HT-29 (cell line): ENCODE measurements around the gene AP1G2. TPM values are rescaled to one million over a fixed set of nuclear protein-coding genes. Genes with fewer than 3 reads are reported as not detected.

Experiments
- DNase-seq: peaks from one replicate; pipeline ENCODE4 v3.0.0-alpha.2; 2015; ENCODE audit warnings: low spot score
- total RNA-seq: library from RNA; depleted of rRNA; stranded (reverse); fragments of >200 nt; shearing (Covaris generic); gene quantifications from 2 replicates; pipeline ENCODE4 v1.2.3, GENCODE V29; 2014

AP1G2 gene
- total RNA-seq, 1 experiment from 2014 or later, result 77.9 TPM

DNA sequence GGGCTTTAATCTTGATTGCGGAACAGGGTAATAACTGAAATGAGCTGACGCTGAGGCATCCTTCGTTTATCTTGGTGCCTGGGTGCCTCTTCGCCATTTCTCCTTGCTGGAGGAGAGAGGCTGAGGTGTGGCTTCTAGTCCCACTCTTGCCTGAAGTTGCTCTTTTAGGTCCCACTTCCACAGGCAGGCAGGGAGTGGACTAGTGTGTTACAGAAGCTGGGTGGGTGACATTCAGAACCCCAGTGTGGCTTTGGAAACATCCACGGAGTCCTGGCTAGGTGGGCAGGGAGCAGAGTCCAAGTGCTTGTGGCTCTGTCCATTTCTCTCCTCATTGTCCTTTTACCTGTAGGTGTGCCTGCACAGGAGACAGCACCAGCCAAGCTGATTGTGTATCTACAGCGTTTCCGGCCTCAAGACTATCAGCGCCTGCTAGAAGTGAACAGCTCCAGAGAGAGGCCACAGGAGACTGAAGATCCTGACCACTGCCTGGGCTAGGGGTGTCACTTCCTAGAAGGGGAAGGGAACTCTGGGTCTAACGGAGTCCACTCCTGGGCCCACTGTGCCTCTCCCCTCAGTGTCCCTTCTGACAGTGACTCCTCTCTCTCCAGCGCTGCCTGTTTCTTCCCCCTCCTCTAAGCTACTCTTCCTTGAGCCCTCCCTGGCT is 9.1 kb downstream of the AP1G2 start:
- no peak for DNase-seq

DNA sequence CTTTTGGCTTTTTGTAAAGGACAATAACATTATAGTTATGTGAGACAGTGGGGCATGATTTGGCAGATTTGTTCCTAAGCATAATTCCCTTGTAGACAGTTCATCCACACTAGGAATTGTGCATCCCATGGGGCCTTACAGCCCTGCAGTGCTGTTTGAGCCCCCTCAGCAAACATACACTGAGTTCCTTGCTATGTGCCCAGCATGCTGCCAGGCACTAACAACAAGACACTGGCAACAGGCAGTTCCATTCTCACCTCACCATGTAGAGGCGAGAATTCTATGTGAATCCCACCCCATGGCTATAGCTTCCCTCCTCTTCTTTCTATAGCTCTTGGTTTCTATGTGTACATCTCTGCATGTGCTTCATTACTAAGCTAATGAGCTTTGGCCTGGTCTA is 9.6 kb downstream of the AP1G2 start:
- DNase-seq, result no peak

DNA sequence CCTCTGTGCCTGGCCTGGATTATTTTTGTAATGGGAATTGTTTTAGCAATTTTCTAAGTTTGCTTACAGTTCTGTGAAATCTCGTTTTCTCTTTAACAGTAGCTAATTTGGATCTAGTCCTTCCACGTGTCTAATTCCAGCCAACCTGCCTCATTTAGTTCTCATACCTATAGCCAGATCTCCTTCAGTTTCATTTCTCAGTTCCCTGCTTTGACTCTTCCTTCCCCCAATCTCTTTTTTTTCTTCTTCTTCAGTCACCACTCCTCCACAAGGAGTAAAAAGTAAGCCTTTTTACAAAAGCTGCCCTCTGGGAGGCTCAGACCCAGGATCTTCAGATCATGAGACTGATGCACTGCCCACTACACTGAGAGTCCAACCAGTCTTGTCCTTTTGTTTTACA is 10.1 kb downstream of the AP1G2 start:
- DNase-seq, result no peak

DNA sequence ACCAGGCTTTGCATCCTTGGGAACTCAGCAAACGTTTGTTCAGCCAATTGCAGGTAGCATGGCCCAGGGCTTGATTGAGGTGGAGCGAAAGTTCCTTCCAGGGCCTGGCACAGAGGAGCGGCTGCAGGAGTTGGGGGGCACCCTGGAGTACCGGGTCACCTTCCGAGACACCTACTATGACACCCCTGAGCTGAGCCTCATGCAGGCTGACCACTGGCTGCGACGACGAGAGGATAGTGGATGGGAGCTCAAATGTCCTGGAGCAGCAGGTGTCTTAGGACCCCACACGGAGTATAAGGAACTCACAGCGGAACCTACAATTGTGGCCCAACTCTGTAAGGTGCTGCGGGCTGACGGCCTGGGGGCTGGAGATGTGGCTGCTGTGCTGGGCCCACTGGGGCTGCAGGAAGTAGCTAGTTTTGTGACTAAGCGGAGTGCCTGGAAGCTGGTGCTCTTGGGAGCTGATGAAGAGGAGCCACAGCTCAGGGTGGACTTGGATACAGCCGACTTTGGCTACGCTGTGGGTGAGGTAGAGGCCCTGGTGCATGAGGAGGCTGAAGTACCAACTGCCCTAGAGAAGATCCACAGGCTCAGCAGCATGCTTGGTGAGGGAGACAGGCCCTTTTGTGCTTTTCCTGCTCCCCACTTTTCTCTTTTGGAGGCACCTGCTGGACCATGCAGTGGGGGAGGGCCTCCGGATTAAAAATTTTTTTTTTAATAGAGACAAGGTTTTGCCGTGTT is 10.7 kb downstream of the AP1G2 start:
- no peak for DNase-seq

DNA sequence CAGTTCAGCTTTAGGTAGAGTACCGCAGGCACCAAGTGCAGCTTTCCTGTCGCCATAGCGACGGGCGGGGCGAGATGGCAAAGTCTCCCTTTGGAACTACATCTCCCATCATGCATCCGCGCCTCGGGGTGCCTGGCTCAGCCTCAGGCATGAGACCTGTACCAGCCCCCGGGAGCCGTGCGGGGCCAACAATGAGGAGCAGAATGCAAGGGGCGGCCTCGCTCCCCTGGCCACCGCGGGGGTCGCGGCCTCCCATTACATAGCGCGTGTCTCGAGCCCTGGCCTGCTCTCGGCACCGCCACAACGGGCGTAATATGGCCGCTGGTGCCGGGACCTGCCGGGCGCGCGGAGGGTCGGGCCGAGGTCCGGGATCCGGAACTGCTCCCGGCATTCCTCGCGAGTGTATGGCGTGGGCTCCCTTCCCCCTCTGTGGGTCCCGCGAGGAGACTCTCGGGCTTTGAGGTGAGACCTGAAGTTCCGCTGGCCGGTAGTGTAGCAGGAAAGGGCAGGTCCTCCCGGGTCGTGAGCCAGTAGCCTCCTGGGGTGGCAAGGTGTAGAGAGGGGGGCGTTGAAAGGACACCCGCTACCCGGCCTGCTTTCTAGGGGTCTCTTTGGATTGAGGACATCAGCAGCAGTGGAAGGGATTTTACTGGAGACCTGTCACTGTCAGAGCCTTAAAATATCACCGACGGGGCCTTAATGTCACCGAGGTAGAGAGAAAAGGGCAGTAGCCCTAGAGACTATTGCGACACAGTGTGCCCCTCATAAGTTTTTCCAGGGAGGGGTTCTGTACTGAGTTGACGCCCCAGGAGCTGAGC is 11.5 kb downstream of the AP1G2 start, which contains the start of gene THTPA:
TSS of gene THTPA (plus strand) at position 390 of the 818 bp plus-strand sequence. CDS start 487 bp downstream, outside the sequence.
- DNase-seq, result peak; percentile 83

DNA sequence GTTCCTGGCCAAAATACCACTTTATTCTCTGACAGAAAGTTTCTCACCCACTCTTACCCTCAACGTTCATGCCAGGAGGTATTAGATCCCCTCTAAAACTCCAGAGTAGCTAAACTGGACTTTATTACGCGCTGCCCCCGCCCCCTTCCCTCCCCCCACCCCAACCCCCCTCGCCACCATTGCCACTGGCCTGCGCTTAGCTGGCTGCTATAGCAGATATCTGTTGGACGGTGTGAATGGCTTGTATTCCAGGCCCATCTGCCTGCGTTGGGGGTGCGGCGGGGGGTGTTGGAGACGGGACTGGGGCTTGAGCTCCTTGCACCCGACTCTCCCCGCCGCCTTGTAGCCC is 12.1 kb downstream of the AP1G2 start:
- DNase-seq, result no peak

DNA sequence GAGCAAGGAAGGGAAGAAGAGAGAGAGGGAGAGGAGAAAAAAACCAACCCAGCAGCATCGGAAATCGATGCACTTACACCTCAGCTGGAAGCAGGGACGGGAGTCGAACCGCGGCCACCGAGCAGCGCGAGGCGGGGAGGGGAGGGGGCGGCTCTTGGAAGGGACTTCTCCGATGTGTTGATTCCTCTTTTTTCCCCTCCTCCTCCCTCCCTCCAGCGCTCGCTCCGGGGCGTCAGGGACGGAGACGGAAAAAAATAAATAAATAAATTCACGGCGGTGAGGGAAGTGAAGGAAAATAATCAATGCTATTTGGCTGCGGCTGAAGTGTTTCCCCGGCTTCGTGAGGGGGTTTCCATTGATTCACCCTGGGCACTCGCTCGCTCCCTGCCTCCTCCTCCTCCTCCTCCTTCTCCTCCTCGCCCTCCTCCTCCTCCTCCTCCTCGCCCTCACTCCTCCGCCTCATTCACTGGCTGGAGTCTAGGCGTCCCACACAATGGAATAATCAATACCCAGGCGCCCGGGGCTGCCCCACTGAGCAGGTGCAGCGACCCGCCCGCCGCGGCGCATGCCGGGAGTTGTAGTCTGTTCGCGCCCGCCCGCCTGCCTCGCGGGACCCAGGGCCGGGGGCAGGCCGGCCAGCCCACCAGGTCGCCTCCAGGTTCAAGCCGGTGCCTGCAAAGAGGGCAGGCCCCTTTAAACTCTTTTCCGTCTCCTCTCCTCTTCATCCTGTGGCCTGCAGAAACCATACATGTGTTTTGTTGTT is 16.1 kb downstream of the AP1G2 start, which contains the start of gene ZFHX2:
TSS of gene ZFHX2 (minus strand) at position 500 of the 763 bp plus-strand sequence. CDS start 16,440 bp downstream, outside the sequence.
- DNase-seq, result peak; percentile 60

DNA sequence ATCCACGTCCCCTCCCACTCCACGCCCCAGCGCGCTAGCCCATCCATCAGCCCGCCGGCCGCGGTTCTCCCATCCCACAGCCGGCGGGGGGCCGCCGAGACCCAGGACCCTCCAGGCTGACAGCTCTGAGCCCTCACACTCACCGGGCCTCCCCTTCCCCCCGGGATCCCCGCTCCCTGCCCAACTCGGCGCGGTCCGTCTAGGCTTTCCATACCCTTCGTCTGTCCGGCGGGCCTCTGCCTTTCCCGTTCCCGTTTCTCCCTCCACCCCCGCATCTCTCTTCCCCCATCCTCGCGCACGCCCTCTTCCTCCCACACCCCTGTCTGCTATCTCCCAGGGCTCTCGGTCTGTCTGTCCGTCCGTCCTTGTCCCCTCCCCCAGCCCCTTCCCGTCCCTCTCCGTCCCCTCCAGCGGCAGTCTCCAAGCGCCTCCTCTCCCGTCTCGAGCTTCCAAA is 16.8 kb downstream of the AP1G2 start:
- DNase-seq, result no peak

DNA sequence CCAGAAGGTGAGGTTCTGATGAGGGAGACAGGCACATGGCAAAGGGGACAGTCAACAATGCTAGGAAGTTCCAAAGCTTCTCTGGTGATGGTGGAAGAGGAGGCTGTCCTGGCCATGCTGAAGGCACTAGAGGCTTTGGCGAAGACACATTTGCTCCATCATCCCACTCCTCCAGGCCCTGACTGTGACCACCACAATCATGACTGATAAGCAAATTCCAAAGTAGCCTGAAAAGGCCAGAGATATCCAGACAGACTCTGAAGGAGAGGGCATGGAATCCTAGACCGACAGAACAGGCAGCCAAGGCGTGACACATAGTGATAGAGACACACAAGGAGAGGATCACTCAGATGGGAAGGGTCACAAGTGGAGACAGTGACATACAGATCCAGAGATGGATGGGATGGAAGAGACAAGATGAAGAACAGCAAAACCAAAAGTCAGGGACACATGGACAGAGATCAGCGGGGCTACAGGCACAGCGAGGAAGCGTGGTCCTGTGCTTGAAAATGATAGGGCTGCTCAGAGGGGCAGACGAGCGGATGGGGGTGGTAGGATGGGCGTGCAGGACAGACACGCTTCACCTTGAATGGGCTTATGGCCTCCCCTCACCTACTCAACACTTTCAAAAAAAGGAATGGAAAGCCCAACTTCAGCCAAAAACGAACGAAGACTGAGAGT is 17.3 kb downstream of the AP1G2 start:
- DNase-seq, result no peak

DNA sequence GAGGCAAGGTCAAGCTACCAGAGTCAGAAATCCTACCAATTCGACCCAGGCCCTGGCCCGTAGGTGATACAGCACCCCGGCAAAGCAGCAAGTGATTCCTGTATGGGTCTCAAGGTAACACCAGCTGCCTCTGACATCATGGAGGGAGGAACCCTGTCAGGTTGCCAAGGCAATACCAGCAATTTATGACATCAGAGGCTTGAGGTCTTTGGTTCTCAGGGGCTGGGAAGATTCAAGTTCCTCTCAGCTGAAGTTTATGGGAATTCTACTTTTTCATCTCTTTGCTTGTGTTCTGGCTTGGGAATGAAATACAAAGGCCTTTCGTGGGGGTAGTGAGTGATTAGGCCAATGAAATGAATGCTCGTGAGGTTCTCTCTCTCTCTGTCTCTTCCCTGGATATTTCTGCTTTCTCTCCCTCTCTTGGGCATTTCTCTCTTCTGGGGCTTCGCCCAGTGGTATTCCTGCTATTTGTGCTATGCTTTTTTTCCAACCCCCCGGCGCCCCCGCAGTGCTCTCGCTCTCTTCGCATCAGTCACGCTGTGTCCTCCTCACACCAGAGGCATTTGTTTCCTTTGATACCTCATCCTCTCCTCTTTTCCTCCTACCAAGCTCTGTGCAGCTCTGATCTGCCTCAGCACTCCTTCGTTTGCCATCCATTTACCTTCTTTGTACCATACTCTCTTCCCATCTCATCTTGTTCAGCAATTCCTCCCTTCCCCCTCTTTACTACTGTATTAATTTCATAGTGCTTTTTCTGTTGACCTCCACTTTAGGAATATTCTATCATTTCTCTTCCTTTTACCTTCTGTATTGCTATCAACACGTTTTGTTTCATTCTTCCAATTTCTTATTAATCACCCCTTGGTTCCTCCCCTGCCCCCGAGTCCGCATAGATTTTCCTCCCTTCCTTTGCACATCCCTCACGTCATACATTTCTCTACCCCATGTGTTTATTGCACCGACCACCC is 19.0 kb downstream of the AP1G2 start:
- no peak for DNase-seq

DNA sequence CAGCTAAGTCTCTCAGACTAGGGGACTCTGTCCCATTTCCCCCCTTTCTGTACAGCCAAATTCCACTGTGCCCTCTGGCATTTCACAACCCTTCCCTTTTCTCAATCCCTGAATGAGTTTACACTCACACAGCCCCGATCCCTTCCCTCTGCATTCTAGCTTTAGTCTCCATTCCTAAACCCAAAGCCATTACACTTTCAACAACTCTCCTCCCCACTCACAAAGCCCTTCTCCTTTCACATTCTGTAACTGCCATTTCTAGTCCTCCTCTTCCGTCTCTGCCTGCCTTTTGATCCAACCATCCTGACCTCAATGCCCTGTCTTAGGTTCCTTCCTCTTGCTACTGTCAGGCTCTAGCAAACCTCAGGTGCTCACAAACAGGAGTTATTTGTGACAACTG is 19.7 kb downstream of the AP1G2 start:
- DNase-seq, result no peak

DNA sequence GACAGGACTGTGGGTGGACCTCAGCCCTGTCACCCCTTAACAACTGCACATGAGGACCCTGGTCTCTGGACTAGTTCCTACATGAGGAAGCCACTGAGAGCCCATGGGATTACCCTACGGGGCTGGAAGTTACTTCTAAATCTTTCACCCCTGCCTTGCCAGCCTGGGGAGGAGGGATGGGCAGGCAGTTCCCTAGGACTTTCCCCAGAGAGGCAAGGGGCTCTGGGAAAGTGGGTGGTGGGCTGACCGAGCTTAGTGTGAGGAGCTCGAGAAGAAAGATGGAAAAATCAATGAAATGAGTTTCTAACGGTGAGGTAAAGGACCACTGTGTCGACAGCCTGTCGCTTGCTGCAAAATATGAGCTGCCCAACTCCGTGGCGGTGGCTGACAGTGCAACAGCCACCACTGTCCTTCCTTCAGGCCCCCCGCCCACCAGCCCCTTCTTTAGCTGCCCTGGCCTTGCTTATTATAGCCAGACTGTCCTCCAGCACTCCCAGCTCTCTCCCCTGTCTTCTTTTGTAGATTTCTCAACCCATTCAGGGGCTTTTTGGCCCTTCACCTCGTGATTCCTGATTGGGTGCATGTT is 21.0 kb downstream of the AP1G2 start:
- no peak for DNase-seq

DNA sequence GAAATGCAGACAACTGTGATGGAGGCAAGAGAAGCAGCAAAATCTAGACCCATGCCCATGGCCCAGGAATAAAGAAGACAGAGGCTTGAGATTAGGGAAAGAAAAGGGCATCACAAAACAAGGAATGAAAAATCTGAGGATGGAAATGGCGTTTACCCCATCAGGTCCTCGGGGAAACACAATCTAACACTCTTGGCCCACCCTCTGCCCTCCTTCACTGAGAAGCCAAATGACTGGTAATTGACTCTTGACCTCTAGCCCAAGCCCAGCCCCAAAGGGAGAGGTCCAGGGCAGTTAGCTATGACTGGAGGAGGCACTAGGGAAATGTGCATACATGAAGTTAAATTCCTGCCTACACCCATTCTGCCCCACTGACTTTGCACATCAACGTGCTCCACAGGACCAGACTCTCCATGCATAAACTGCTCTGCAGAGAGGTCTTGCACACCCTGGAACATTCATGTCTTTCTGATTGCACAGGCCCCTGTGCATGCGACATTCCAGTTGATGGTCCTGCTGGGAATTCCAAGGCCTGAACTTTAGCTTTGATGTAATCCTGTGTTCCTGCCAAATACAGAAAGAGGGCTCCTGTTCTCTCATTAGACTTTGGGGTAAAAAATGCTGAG is 21.7 kb downstream of the AP1G2 start:
- DNase-seq, result no peak

DNA sequence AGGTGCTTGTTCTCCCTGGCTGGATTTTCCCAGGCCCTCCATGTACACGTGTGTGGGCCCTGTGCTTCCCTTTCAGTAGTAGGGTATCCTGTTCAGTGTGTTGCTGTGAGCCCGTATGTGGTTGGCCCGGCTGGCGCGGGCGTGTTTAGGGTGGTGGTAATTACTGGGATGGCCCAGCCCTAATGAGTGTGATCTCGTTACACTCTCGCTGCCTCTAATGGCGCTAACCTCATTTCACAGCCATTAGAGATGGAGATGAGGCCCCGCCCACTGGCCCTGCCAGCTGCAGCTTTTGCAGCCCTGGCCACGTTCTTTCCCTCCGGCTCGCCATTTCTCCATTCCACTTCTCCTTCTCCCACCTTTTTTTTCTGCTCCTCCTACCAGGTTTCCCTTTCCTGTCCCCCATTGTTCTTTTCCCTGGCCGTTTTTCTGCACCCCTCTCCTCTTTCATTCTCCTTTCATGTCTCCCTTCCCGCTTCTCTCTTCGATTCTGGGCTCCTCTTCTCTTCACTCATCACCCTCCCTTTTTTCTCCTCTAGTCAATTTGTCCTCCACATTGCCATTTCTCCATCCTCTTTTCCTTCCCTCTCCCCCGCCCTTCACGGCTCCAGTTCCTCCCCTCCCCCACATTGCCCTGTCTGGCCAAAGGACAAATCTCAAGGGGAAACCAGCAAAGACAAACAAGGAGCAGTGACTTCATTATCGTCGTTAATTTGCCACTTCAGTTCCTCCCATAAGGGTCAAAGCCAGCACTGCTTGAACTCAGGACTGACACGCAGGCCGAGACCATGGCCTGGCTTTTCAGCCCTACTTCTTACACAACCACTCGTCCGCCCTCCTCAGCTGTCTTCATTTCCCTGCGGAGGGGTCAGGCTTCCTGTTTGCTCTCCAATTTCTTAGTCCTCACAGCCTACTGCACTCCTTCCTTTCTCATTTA is 22.8 kb downstream of the AP1G2 start:
- no peak for DNase-seq

DNA sequence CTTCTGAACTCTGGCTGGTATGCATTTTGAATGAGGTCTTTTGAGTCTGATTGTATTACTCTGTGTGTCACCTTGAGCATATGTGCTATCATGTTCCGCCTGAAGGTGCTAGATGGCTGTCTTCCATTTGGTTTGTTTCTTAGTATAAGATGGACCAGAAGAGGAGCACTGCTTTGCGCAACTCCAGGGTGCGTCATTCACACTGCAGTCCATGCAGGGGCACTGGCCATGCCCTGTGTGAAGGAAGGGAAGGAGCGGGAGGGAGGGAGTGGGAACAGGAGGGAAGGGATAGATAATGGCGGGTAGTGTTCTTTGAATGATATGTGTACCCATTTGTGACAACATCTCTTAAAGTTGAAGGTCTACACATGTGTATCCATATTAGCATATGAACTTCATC is 24.2 kb downstream of the AP1G2 start:
- DNase-seq, result no peak

DNA sequence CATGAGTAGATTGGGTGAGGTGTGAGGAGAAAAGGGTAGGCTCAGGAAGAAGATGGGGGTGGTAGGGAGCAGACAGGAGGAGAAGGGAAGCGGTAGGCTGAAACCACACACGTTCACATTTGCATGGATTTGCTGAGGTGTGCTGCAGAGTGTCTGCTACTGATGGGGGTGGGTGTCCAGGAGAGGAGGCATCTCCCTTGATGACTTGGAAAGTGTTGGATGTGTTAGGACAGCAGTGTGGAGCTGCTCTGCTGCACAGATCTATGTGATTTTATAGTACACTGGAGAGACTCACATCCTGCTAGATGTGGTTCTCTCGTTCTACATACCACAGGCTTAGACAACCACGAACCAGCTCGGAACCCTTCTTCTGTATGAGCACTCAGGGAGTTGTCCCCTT is 25.3 kb downstream of the AP1G2 start:
- DNase-seq, result no peak

DNA sequence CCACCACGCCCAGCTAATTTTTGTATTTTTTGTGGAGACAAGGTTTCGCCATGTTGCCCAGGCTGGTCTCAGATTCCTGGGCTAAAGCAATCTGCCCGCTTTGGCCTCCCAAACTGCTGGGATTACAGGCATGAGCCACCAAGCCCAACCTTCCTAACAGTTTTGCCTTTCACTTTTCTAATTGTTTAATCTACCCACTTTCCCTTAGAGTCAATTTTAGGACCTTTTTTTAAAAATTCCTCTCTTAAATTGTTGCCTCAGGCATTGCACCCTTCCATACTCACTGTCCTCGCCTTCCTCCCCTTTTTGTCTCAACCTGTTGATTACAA is 27.5 kb downstream of the AP1G2 start:
- DNase-seq, result no peak
